GM19238 (cell line): Measurements from ENCODE around the gene RGS10.
"Not testable (repeated sequence)": the region's sequence is repeated elsewhere in the genome, so short reads cannot be mapped to it uniquely, and the experiment has no call there.

Experiments
- DNase-seq: peaks from one replicate; pipeline ENCODE4 v3.0.0; 2011; ENCODE audit warnings: low spot score; ENCODE audit not compliant: insufficient read length

The RGS10 gene, protein sequence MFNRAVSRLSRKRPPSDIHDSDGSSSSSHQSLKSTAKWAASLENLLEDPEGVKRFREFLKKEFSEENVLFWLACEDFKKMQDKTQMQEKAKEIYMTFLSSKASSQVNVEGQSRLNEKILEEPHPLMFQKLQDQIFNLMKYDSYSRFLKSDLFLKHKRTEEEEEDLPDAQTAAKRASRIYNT

DNA sequence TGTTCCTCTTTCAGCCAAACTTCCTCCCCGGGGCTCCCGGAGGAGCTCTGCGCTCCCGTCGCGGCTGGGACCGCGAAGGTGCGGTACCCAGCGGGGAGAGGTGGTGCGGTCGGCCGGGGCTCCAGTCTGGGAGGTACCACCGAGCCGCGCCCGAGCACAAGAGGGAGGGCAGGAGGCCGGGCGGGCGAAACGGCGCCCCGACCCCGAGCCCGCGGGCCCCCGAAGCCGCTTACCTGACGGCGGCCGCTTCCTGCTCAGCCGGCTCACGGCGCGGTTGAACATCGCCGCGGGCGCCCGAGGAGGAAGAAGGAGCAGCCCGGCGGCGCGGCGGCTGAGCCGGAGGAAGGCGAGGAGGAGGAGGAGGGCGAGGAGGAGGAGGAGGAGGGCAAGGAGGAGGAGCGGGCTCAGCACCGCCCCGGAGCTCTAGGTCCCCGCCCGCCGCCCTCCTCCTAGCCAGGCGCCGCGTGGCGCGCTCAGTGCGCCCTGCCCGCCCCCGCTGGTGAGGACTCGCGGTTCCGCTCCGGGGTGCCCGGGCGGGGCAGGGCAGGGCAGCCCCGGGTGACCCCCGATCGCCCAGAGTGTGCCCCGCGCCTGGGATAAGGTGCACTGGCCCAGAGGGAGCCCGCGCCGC lies at the start of gene RGS10:
RGS10 (minus strand) TSS at position 363 of the 631 bp plus-strand sequence; CDS start at position 282, 81 bp downstream.
- peak; percentile 76 for DNase-seq

DNA sequence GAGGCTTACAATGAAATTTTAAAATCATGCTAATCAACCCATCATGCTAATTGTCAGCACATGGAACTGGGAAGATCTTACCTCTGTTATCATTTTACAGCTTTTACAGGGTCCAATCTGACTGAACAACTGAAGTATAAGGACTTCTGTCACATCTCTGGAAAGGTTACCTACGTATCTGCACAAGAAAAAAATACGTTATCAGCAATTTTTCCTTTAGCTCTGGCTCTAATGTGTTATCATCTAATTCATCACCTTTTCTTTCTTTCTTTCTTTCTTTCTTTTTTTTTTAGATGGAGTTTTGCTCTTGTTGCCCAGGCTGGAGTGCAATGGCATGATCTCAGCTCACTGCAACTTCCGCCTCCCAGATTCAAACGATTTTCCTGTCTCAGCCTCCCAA lies 45.6 kb upstream of the RGS10 start:
- DNase-seq: no peak

DNA sequence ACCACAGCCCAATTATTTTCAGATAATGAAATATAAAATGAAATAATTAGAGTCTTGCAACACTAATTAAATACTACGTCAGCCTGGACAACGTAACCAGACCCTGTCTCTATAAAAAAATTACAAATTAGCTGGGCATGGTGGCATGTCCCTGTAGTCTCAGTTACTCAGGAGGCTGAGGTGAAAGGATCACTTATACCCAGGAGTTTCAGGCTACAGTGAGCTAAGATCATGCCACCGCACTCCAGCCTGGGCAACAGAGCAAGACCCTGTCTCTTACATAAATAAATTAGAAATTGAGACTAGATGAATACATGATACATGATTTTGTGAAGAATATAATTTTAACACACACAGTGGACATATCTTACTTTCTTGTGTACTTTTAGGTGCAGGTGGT lies 35.8 kb upstream of the RGS10 start:
- no peak for DNase-seq

DNA sequence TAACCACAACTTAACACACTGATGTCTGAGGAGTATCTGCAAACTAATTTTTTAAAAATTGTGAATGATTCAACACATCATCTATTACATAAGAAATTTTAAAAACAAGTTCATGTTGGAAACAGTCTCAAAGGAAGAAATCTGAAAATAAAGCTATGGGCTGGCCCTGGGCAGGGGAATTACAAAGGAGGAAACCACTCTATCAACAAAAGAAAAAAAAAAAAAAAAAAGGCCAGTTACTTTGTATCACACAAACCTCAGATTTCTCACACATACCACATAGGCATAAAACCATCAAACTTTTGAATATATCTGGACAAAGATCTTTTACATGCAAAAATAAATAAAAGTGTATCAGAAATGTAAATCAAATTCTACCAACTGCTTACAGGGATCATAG lies 33.5 kb upstream of the RGS10 start:
- no peak for DNase-seq

DNA sequence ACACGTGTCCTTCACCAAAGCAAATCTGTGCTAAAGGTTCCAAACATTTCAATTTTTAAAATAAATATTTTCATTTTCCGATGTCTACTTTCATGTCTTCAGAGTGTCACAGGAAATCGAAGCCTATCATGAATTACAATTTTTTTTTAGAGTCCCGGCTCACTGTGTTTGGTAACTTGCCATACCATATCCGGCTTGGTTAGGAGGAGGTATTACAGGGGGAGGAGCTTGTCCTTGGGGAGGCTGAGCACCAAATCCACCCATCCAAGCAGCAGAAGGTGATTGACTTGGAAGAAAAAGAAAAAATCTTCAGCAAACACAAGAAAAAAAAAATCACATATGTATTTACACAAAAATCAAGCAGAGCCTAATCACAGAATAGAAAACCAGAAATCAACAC lies 33.0 kb upstream of the RGS10 start:
- DNase-seq: no peak

DNA sequence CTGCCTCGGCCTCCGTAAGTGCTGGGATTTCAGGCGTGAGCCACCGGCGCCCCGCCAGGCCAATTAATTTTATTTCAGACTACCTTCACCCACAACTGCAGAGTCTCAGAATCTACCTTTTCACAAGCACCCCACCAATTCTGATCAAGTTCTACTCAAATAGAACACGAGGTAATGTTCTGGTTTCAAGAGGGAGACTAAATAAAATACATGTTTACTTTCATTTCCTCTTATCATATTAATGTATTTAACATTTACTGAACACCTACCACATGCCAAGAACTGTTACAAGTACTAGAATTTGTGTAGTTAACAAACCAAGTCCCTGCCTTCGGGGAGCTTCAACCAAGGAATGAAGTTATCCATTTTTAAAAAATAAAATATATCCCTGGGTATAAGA lies 25.5 kb upstream of the RGS10 start:
- no peak for DNase-seq

DNA sequence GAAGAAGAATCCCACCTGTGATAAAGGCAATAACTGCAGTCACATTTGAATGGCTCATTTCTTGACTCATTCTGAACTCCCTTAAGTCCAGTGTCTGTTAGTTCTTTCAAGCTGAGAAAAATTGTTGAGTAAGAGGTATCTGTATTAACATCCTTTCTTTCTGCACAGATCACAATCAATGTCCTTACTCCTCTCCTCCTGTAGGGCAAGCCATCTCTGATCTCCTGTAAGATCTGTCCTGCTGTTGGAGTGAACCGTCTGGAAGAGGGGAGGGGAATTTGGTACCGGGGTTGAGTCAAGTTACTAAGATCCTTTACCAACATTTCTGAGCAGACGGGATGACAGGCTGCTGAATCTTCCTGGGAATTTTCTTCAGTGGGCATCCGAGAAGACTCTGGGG lies 19.6 kb upstream of the RGS10 start:
- no peak for DNase-seq

DNA sequence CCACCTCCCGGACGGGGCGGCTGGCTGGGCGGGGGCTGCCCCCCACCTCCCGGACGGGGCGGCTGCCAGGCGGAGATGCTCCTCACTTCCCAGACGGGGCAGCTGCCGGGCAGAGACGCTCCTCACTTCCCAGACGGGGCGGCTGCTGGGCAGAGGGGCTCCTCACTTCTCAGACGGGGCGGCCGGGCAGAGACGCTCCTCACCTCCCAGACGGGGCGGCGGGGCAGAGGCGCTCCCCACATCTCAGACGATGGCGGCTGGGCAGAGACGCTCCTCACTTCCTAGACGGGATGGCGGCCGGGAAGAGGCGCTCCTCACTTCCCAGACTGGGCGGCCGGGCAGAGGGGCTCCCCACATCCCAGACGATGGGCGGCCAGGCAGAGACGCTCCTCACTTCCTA lies 17.0 kb upstream of the RGS10 start:
- not testable (repeated sequence) for DNase-seq

DNA sequence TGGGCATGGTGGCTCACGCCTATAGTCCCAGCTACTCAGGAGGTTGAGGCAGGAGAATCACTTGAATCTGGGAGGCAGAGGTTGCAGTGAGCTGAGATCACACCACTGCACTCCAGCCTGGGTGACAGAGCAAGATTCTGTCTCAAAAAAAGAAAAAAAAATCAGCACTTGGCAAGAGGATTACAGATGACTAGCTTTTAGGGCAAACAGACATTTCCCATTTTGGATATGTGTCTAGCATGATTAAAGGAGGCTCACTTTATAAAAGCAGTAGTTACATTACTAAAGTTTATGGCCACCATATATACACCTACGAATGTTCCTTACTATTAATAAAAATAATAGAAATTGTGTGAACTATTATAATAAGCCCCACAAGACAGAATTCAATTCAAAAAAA lies 13.6 kb upstream of the RGS10 start:
- not testable (repeated sequence) for DNase-seq

DNA sequence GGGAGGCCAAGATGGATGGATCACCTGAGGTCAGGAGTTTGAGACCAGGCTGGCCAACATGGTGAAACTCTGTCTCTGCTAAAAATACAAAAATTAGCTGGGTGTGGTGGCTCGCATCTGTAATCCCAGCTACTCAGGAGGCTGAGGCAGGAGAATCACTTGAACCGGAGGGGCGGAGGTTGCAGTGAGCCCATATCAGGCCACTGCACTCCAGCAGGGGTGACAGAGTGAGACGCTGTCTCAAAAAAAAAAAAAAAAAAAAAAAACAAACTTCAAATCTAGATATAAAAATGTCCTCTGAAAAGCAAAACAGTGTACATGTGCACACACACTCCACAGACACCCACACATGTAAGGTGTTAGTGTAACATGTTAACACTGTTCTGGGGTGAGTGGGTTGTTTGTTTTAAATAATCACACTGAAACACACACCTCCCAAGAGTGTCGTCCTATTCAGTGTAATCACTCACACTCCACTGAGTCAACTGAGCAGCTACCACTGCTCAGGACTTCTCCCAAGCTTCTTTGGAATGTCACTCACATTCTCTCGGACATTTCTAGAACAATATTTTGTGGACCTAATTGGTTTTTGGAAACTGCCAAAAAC lies 12.8 kb upstream of the RGS10 start:
- no peak for DNase-seq

DNA sequence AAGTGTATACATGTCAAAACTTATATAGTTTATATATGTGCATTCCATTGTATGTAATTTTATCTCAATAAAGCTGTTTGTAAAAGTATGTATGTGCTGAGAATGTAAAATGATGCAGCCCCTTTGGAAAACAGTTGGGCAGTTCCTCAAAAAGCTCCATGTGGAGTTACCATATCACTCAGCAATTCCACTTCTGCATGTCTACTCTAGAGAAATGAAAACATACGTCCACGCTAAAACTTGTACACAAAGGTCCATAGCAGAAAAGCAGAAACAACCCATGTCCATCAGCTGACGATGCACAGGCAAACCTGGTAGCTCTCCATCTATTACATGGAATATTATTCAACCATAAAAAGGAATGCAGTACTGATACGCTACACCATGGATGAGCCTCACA lies 8.3 kb upstream of the RGS10 start:
- no peak for DNase-seq

DNA sequence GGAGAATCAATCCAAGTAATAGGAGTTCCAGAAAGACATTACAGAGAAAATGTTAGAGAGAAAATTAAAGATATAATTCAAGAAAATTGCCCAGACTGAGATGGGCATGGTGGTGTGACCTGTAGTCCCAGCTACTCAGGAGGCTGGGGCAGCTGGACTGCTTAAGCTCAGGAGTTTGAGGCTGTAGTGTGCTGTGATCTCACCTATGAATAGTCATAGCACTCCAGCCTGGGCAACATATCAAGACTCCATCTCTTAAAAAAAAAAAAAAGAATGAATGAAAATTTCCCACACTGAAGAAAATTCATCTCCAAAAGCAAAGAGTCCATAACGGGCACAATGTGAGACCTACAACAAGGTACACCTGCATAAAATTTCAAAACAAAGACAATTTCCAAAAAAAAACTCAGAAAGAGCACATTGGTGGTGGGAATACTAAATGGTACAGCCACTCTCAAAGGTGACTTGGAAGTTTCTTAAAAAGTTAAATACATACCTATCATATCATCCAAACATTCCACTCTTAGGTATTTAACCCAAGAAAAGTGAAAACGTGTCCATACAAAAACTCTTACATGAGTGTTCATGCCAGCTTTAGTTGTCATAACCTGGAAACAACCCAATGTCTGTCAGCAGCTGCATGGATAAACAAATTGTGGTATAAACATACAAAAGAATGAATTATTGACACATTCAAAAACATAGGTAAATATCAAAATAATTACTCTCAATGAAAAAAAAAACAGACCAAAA lies 6.9 kb upstream of the RGS10 start:
- no peak for DNase-seq

DNA sequence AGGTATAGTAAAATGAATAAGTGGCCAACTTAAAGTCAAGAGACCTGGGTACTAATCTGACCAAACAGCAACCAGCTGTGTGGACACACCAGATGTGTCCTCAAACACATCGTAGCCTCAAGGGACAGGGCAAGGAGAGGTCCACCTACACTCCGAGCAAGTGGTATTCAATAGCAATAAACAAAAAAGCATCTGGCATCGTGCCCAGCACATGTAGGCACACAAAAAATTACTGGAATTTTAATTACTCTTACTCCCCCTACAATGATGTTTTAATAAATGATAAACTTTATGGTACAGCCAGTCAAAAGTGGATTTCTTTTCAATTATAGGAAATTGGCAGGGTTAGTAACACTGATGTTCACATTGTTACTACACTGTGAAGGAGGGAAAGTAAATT lies 3.5 kb upstream of the RGS10 start:
- DNase-seq: no peak

DNA sequence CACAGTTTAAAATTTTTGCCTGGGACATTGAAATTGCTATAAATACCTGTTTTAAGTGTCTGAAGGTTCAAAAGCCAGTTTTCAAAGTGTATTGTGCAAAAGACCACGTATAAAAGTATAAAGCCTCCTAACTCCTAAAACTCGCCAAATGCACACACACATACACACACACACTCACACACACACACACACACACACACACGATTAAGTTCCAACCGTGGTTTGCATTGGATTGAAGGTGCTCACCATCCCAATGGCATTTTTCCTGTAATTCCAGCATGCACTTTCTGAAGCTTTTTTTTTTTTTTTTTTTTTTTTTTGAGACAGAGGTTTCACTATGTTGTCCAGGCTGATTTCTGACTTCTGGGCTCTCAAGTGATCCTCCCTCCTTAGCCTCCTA lies 2.8 kb upstream of the RGS10 start:
- no peak for DNase-seq

DNA sequence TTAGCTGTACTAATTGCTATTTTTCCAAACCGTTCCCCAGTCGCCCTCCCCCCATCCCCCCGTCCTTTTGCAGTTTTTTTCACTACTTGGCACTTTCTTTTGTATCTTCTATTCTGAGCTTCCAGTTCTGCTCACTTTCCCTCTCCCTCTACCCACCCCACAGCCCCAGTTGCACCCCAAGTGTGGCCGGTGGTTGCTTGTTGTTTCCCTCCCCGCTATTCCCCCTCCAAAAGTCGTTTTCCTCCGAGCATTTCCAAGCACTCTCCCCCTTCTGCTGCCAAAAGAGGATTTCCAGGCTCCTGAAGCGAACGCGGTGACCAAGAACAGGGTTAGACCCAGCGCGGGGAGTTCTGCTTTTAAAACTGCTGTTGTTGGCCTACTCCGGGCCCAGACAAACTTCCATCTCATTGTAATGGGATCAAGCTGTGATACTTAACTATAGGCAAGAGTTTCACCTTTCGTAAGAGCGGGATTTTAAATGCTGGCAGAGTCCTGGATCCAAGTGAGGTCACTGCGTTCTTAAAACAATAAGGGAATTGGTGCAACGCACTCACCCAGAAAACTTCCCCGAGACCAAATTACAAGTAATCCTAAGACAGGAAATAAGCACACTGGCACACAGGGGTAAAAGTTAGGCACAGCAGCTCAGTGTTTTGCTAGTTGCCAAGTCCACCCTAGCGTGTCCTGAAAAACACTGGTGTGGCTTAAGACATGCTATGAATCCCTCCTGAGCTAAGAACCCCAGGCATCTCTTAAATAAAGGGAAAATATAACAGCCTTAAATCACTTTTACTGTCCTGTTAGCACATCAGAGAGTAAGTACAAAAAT lies 1.5 kb upstream of the RGS10 start:
- DNase-seq: no peak

DNA sequence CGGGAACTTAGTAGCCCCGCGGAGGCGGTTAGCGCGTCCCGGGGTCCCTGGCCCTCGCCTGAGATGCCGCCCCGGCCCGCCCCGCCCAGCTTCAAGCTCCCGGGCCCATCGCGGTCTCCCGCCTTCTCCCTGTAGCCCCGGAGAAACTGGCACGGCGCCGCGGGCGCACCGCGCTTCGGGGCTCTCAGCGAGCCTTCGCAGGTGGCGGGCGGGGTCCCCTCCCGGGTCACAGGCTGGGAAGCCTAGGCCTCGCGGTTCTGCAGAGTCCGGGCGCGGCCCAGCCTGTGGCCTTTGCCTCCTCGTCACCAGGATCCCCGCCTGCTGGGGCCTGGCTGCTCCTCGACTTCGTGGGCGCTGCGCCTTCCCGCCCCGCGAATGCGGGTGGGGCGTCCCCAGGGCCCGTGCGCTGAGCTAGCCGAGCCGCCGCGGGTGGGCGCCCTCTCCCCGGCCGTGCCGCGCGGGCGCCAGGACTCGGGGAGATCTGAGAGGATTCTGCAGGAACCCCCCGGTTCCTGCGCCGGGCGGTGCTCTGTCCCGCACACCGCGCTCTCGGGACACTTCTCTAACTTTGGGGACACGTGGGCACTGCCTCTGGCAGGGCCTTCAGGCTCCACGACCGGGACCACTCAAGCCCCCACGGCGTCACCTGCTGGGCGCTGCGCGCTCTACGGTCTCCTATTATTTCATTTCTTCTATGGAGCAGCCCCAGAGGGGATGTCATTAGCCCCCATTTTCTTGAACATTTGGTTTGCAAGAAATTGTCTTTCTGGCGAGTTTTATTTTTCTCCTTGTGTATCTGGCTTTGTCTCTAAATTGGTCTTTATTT lies 682 bp upstream of the RGS10 start:
- peak; percentile 68 for DNase-seq

DNA sequence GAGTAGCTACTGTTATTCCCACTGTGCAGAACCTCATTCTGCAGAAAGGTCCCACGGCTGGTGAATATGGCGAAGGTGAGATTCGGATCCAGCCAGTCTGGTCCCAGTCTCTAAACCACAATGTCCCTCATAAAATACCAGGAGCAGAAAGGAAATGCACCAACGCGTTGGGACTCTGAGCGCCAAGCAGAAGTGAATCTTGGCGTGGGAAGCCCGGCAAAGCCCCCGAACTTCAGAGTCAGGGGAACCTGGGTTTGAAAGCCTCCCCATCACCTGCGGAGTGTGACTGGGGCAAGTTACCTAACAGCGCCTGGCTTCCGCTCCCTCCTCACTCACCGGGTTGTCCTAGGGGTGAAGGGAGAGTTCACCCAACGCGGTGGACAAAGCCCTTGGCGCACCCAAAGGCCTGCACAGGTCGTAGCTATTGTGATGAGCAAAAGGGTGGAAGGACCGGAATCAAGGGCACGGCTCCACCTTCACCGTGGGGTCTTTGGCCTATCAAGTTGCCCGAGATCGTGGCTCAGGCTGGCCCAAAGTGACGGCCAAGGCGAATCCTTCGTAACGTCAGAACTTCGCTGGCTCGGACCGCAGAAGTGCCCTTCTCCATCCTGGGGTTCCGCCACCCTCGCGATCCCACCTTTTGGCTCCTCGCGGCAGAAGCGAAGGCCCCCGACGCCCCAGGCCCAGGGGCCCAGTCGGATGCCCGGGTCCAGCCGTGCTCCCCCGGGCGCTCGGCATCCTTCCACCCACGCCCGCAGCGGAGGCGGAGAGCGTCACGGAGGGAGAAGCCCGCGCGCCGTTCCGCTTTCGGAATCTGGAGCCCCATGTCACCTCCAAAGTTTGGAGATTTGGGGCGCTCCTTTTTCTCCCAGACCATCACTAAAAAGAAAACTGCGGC lies 811 bp downstream of the RGS10 start:
- peak; percentile 40 for DNase-seq

DNA sequence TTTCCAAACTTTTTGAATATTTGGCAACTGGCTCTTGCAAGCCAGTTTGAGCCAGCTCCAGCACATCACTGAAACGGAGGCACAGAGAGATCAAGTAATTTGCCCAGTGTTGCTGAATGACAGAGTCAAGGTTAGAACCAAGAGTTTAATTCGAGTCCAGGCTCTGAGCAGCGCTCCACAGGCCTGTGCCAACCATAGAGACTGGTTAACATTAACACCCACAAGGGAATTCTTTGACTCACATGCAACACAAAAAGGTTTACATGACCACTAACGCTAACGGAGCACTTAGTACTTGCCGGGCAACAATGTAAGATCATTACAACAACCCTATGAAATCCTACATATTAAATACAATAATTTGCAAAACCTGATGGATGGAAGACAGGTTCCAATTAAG lies 1.5 kb downstream of the RGS10 start:
- DNase-seq: no peak

DNA sequence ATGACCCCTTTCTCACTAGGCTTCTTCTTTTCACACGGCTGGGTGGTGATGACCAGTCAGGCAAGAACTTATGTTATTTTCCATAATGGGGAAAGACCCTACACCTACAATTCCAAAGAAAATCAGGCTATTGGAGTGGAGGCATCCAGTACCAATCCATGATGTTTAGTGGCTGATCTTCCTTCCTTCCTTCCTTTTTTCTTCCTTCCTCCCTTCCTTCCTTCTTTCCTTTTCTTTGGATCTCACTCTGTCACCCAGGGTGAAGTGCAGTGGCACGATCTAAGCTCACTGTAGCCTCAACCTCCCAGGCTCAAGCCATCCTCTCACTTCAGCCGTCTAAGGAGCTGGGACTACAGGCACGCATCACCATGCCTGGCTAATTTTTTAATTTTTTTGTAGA lies 2.5 kb downstream of the RGS10 start:
- DNase-seq: no peak

DNA sequence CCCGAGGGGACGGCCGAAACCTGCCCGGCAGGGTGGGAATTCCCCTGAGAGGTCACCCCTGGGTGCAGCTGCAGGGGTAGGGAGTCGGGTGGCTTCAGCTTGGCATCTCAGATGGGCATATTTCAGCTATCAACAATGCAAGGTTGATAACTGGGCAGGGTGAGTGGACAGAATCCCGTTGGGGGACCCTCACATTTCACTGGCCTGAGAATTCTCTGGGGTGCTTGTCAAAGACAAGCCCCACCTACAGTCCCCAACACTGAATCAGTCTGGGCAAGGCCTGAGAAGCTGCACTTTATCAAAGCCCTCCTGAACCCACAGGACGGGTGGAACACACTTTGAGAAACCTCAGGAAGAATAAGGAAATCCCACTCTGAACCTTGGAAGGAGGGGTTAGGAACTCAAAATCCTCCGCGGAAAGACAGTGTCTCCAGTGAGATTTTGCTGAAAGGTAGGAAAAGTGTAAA lies 3.1 kb downstream of the RGS10 start:
- DNase-seq: no peak
